Colonic mucosa (tissue), 4 donors: ENCODE results near the gene TMEM17. TPM values are rescaled to one million over a fixed set of nuclear protein-coding genes. Genes with fewer than 3 reads are reported as not detected.

Experiments used
- DNase-seq: peaks from one replicate; pipeline ENCODE4 v3.0.0-alpha.2; 2020
- H3K27ac ChIP-seq: fragments of 200-600 bp; one replicate; pipeline ENCODE4 v1.8.0; 2021
- H3K27me3 ChIP-seq: fragments of 200-600 bp; one replicate; pipeline ENCODE4 v1.8.0; 2021
- H3K36me3 ChIP-seq: fragments of 200-600 bp; one replicate; pipeline ENCODE4 v1.8.0; 2021
- H3K4me1 ChIP-seq: fragments of 200-600 bp; one replicate; pipeline ENCODE4 v1.8.0; 2021; ENCODE audit warnings: mild to moderate bottlenecking
- H3K4me3 ChIP-seq: fragments of 200-600 bp; one replicate; pipeline ENCODE4 v1.8.0; 2021
- H3K9ac ChIP-seq, 2 donors: one replicate each; pipeline ENCODE4 v1.7.0; 2013; ENCODE audit warnings: control low read depth in 2 of 2, low read depth in 2 of 2, low read length in 2 of 2
- H3K9me3 ChIP-seq: fragments of 200-600 bp; one replicate; pipeline ENCODE4 v1.8.0; 2021
- intact Hi-C: fragments of 100-400 bp; cut with DNase I; formaldehyde crosslinking; loops from one replicate; pipeline ENCODE4 v1.14.1; 2022
- total RNA-seq, 2 donors: library from RNA; stranded (reverse); fragmentation: NEBNext Ultra II Directional in 1 of 2; extraction: Animal tissue kit (Norgen Biotek cat#: 25700) in 1 of 2; gene quantifications; one replicate each; pipeline ENCODE4 v1.2.1, GENCODE V29; 2021
- TF ChIP-seq, protein P1 (sequence below): fragments of 200-600 bp; IDR thresholded peaks from one replicate; pipeline ENCODE4 v1.8.0; 2022; ENCODE audit warnings: antibody characterized with exemption, mild to moderate bottlenecking
- donor health status: healthy.
- donor health status: DM: no; HTN: no; CAD: no.
- donor health status: DM: no; HTN: no; CAD: no.

The TMEM17 gene
- total RNA-seq, 2 donors from 2014 or later, result 0.35 to 0.74 TPM

DNA sequence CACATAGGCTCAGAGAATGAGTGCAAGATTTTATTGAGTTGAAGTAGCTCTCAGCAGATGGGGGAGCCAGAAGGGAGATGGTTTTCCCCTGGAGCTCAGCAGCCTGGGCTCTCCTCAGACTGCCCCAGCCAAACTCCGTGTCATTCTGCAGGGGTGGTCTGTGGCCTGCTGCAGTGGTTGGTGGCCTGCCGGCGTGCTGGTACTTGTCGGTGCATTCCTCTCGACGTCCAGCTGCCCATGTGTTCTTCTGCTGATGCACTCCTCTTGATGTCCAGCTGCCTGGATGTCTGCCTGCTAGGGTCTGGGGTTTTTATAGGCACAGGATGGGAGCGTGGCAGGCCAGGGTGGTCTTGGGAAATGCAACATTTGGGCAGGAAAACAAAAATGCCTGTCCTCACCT lies 25.6 kb upstream of the TMEM17 start:
- Histone ChIP-seq H3K36me3 (no peaks in the 10 kb centered on the region), H3K4me3 (no peak overlapping the region), H3K4me1 (no peaks in the 10 kb centered on the region), H3K9me3 (no peaks in the 10 kb centered on the region), H3K9ac (no peak overlapping the region), H3K27me3 (no peaks in the 10 kb centered on the region), H3K27ac (no peak overlapping the region)
- DNase-seq, result no peak
- intact Hi-C loops, result no loop called here
- TF ChIP-seq, protein P1, sequence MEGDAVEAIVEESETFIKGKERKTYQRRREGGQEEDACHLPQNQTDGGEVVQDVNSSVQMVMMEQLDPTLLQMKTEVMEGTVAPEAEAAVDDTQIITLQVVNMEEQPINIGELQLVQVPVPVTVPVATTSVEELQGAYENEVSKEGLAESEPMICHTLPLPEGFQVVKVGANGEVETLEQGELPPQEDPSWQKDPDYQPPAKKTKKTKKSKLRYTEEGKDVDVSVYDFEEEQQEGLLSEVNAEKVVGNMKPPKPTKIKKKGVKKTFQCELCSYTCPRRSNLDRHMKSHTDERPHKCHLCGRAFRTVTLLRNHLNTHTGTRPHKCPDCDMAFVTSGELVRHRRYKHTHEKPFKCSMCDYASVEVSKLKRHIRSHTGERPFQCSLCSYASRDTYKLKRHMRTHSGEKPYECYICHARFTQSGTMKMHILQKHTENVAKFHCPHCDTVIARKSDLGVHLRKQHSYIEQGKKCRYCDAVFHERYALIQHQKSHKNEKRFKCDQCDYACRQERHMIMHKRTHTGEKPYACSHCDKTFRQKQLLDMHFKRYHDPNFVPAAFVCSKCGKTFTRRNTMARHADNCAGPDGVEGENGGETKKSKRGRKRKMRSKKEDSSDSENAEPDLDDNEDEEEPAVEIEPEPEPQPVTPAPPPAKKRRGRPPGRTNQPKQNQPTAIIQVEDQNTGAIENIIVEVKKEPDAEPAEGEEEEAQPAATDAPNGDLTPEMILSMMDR, result no peak

DNA sequence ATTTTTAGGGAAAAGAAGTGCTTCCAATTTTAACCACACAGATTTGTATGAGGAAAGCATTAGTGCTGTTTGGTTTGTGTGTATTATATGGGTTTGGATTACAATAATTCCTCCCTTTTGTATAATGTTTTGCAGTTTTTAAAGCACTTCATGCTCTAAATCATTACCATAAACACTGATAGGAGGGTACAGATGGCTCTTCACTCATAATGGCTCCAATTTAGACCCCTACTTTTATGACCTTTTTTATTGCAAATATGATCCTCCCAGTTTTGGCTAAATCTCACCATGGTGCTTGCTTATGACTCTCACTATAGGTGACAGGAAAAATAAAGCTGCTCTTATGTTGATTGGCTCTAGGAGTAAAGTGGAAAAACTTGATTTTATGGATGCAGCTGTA lies 23.8 kb upstream of the TMEM17 start:
- no peak overlapping the region for H3K4me3 ChIP-seq
- H3K27me3 ChIP-seq, result no peaks in the 10 kb centered on the region
- H3K9me3 ChIP-seq, result no peaks in the 10 kb centered on the region
- no peak for DNase-seq
- H3K9ac ChIP-seq, result no peak overlapping the region
- no peak overlapping the region for H3K27ac ChIP-seq
- no peaks in the 10 kb centered on the region for H3K4me1 ChIP-seq
- TF ChIP-seq, protein P1, result no peak
- intact Hi-C loops, result no loop called here
- no peaks in the 10 kb centered on the region for H3K36me3 ChIP-seq

DNA sequence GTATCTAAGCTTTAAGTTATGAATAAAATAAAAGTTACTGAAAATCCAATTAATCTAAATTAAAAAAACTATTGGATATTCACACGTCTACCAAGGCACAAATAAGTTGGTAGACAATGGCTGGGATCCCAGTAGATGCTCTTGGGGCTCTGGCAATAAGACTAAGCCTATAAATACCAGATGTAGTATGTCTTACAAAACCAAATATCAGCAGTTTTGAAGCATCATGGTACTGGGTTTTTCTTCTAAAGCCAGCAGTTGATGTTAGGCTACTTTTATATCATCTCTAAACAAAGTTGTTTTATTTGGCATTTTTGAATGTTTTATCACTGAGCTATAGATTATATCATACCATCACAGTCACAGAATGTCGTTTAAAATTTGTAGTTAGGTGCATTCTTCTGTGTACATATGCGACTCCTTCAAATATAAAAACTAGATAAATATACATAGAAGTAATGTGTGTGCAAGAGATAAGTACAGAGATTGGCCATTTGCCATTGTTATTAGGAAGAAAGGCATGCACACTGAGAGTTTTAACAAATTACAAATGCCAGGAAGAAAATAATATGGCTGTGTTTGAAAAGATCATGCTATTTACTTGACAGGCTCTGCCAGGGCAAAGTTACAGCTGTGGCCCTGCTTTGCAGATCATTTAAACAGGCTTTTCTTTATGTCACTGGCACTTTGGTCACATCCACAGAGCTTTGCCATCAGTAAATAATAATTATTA lies 21.6 kb upstream of the TMEM17 start:
- H3K9ac ChIP-seq, result no peak overlapping the region
- intact Hi-C loops, result no loop called here

DNA sequence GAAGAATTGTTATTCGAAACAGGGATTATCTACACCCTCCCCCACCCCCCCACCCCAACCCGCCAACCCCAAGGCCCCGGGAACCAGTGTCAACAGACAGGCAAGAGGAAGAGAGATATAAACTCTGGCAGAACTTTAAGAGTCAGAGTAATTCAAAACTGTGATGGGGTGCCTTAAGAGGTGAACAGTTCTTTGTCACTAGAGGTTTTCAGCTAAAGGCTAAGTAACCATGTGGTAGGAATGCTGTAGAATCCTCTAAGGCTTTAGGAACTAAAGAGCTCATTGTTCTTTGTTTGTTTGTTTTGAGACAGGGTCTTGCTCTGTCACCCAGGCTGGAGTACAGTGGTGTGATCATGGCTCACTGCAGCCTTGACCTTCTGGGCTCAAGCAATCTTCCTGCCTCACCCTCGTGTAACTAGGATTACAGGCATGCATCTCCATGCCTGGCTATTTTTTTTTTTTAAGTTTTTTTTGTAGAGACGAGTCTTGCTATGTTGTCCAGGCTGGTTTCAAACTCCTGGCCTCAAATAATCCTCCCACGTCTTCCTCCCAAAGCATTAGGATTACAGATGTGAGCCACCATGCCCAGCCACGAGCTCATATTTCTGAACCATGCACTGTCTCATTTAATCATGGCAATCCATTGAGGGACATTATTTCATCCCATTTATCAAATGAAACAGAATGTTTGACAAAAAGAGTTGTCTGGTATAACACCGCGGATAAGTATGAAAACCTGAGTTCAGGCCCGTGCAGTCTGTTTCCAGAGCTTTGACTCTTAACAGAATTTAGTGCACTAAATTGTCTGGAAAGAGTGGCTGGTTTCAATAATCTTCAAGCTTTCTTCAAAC lies 20.8 kb upstream of the TMEM17 start:
- Histone ChIP-seq H3K4me3 (no peak overlapping the region), H3K27ac (no peak overlapping the region), H3K9me3 (no peaks in the 10 kb centered on the region), H3K4me1 (no peaks in the 10 kb centered on the region), H3K9ac (no peak overlapping the region), H3K27me3 (no peaks in the 10 kb centered on the region), H3K36me3 (no peaks in the 10 kb centered on the region)
- DNase-seq, result no peak
- intact Hi-C loops, result no loop called here
- TF ChIP-seq, protein P1, result no peak

More for the DNA sequence above, 21.6 kb upstream of the TMEM17 start:
- Histone ChIP-seq H3K27ac (no peak overlapping the region), H3K4me3 (no peak overlapping the region), H3K9me3 (no peaks in the 10 kb centered on the region), H3K36me3 (no peaks in the 10 kb centered on the region), H3K27me3 (no peaks in the 10 kb centered on the region), H3K4me1 (no peaks in the 10 kb centered on the region)
- TF ChIP-seq, protein P1, result no peak
- no peak for DNase-seq

DNA sequence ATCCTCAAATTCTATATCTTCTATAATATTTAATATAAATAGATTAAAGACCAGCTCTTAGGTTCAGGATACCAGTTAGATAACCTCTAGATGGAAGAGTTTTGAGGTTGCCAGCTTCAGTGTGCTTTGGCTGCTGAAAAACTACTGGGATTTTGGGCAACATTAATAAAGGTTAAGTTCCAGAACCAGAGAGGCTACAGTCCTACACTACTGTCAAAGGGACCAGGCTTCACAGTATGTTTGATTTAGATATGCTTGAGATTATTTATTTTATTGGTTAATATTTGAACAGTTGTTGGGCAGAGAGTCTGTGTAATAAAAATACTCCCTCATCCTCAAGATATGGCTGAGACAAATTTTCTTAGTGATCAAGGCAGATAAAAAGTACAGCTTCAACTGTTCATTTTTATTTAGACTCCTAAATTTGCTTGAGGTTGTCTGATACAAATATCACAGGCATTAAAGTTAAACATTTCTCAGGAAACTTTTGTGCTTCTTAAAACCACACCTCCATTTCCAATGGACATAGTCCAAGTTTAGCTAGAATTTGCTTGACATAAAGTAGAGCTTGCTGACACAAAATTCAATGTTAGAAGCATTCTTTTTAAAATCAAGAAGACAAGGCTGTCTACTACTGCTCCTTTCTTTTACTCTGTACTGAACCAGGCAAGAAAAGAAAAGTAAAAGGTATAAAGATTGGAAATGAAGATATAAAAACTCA lies 19.7 kb upstream of the TMEM17 start:
- TF ChIP-seq, protein P1, result no peak
- Histone ChIP-seq H3K9me3 (no peaks in the 10 kb centered on the region), H3K4me3 (no peak overlapping the region), H3K27me3 (no peaks in the 10 kb centered on the region), H3K4me1 (no peaks in the 10 kb centered on the region), H3K9ac (no peak overlapping the region), H3K27ac (no peak overlapping the region), H3K36me3 (no peaks in the 10 kb centered on the region)
- DNase-seq, result no peak
- intact Hi-C loops, result no loop called here
